CD4-positive, alpha-beta T cell treated with Interleukin-1 beta for 1 hour (primary cell): Measurements from ENCODE around the gene SLC34A3.

Experiments
- DNase-seq, 2 donors: peaks; one replicate each; pipeline ENCODE4 v3.0.0-alpha.2; 2020 to 2022

The SLC34A3 gene

GRCh38 chr9:137218754-137219271 lies 11.9 kb upstream of the SLC34A3 start:
- no peak for DNase-seq

GRCh38 chr9:137219757-137220316 lies 10.9 kb upstream of the SLC34A3 start:
- DNase-seq, result no peak

DNA sequence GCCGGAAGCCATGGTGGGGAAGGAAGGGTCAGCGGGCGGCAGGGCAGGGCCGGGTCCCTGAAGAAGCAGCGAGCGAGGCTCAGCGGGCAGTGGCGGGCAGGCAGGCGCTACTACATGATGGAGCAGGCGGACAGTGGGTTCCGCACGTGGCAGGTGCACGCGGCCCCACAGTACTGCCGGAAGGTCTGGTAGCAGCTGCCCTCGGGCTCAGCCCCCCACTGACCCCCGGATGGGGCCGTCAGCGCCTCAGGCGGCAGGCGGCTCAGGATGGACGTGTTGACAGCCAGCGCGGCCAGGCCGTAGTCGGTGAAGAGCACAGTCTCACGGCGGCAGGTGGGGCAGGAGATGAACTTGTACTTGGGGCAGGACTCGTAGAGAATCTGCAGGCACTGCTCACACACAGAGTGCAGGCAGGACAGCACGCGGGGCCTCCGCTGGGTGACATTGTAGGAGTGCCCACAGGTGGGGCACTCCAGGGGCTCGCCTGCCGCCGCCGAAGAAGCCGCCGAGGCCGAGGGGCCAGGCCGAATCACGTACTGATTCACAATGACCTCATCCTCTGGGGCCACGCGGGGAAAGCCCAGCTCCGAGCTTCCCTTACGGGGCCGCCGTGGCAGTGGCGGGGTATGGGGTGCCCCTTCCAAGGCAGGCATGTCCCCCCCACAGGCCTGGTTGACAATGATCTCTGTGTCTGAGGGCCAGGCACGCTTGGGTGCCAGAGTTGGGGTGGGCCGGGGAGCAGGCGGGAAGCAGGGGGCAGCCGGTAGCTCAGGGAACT lies 10.2 kb upstream of the SLC34A3 start:
- no peak for DNase-seq

DNA sequence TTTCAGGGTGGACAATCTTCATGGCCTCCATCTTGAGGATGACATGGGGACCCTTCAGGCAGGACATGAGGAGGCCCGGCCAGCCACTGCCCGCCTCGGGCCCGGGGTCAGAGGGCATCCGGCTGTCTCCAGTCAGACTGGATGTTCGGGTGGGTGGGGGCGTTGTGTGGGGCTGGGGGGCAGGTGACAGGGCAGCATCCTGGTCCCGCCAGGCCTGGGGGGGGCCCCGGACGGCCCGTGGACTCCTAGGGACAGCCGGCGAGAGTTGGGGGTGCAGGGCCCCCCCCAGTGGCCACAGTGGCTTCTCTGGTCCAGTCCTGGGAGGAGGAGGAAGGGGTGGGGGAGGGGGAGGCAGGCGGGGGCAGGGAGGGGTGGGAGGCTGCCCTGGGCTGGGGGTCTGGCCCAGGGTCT lies 9.6 kb upstream of the SLC34A3 start:
- DNase-seq, result no peak

- DNase-seq, result peak in 1 of 2 donors; percentile 17
Observed at GRCh38 chr9:137221506-137222111, 9.1 kb upstream of the SLC34A3 start.

GRCh38 chr9:137222190-137223077 lies 8.3 kb upstream of the SLC34A3 start, which contains the start of gene RNF208:
TSS of gene RNF208 (minus strand) at chr9:137222240. CDS start at chr9:137221212, 1,028 bp downstream.
- DNase-seq, result peak in 1 of 2 donors; percentile 8

- peak; percentile 99 to 100 for DNase-seq
Observed at GRCh38 chr9:137223078-137223970, 7.4 kb upstream of the SLC34A3 start.

GRCh38 chr9:137224830-137225694 lies 5.6 kb upstream of the SLC34A3 start, which contains the start of gene CYSRT1:
TSS of gene CYSRT1 (plus strand) at chr9:137225174. CDS start at chr9:137225622, 448 bp downstream.
- peak in 1 of 2 donors; percentile 10 for DNase-seq

- no peak for DNase-seq
Observed at GRCh38 chr9:137225699-137226331, 4.9 kb upstream of the SLC34A3 start.

DNA sequence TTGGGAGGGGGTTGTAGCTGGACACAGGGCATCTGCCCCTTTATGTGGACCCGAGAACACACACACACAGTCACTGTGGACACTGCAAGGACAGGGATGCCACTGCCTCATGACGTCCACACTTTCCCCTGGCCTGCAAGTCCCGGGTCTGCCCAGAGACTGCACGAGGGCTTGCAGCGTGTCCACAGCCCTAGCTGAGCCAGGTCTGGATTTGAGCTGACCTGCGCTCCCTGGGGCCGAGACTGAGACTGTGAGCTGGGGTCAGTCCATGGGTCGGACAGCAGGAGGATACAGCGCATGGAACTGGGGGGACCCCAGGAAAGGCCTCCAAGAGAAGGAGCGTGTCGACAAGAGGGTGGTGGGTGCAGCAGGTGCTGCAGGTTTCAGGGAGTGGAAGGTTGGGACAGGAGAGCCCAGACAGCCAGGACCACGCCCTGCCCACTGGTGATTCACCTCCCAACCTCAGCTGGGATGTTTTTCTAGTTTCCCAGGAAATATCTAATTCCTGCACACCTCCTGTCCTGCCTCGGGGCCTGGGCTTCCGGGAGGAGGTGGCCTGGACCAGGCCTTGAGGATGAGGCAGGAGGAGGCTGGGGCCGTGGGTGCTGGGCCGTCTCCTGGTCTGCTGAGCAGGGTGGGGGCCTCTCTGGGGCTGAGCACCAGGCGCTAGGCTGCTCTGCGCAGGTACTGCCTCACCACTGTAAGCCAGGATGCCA lies 4.2 kb upstream of the SLC34A3 start:
- no peak for DNase-seq

DNA sequence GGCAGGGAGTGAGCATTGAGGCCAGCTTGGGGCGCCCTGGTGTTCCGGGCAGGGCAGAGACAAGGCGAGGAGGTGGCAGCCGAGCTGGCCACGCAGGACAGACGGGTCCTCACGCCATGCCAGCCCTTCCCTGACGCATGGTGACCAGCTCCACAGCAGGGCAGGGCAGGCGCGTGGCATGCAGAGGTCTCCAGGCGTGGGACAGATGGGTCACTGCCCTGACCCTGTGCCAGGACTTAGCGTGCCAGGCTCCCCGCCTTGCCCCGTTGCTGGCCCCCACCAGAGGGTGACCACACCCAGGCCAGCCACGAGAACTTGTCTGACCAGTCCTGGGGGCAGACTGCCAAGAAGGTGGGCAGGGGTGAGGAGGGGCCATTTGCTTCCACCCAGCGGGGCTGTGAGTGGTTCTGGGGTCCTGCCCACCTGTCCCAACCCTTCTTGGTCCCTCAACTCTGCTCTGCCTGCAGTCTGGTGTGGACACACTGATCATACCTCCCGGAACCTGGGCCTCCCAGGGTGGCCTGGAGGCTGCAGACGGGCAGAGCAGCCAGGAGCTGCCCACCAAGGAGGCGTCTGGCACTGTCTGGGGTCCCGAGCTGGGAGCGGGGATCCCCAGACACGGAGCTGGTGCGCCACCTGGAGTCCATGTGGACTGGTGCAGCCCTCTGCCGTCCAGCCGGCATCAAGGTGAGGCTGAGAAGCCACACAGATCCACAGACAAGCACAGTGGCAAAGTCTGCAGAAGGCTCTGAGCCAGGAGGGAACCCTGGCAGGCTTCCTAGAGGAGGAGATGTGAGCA lies 3.4 kb upstream of the SLC34A3 start, which contains the start of gene RNF224:
TSS of gene RNF224 (plus strand) at position 449 of the 799 bp plus-strand sequence. CDS start 834 bp downstream, outside the sequence.
- DNase-seq, result peak; percentile 82 to 84

- no peak for DNase-seq
Observed at GRCh38 chr9:137227853-137228505, 2.7 kb upstream of the SLC34A3 start.

DNA sequence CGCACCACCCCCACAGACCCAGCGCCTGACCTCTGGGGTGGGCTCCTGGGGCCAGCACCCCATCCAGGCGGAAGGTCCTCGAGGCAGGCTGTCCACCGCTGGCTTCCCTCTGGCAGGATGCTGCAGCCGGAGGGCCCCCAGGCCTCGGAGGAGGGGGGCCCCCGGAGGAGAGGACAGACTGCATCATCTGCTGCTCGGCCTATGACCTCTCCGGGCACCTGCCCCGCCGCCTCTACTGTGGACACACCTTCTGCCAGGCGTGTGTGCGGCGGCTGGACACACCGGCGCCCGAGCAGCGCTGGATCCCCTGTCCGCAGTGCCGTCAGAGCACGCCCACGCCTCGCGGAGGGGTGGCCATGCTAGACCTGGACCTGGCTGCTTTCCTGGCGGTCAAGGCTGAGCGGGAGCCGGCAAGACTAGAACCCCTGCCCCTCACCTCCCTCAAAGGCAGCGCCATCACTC lies 2.2 kb upstream of the SLC34A3 start:
- DNase-seq, result no peak

DNA sequence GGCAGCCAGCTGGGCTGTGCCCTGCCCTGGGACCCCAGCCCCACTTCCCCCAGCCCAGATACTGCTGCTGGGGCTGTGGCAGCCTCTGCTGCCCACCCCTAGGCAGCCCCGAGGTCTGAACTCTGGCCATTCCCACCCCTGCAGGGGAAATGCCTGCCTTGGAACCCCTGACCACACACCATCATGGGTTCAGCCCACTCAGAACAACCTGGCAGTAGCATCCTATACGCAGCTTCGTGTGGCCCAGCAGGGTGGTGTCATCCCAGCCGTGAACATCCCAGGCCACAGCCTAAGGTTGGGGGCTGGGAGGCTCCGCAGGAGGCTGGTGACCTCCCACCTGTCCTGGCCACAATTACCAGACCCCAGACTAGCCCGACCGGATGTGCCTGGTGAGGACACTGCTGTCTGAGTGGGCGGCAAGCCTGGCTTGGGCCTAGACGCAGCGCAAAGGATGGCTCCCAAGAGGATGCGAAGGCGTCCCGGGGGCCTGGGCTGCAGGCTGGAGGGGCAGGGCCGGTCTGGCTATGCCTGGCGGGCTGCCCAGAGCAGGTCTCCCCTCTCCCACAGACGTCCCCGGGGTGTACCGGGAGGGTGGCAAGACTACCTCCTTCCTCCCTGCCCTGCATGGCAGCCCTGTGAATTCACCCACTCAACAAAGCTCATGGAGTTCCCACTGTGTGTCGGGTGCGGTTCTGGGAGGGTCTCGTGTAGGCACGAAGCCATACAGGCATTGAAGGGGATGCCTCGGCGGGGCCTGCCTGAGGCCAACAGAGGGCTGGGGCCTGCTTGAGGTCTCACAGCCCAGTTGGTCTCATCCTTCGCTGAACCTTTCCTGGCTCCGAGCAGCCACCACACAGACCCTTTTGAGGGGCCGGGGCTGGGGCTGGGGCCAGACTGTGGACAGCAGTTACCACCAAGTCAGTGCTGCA lies 1.5 kb upstream of the SLC34A3 start:
- DNase-seq, result no peak

DNA sequence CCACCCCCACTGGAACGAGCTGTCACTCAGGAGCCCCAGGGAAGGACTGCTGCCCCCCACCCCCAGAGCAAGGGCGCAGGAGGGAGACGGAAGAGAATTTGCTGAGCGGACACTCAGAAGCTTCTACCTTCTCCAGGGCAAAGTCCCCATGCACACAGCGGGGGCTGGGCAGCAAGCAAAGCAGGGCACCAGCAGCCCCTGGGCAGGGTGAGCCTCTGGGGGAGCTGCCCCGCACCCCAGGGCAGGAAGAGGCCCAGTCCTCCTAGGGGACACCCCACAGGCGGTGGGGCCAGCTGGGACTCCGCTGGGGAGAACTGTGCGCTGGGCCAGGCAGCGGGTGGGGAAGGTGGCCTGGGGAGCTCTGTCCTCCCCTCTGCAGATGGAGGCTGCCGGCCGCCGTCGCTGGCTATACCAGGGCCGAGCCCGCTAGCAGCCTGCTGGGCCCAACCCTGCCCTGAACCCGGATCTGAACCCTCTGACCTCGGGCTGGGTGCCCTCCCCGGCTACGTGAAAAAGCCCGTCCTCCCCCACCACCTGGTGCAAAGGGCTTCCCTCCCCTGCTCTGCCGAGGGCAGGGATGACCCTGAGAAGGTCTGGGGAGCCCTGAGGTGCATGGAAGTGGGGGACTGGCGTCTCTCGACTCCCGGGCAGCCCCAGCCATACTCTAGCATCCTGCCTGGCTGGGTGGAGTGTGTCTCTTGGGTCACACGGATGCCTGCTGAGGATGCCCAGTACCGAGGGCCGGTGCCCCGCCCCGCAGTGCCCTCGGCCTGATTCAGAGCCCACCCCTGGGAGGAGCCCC lies 597 bp upstream of the SLC34A3 start:
- DNase-seq, result no peak
